Activated naive CD4-positive, alpha-beta T cell treated with anti-CD3 and anti-CD28 coated beads, Interleukin-2, amount 10 ng/mL, durations not matched to agents 7 days and 5 days (primary cell): ENCODE results near the gene NINJ2.
A peak's percentile ranks its signal among the peaks of the same experiment; 100 is the strongest.
"Not testable (repeated sequence)": the region's sequence is repeated elsewhere in the genome, so short reads cannot be mapped to it uniquely, and the experiment has no call there.

Experiments
- CTCF ChIA-PET: fragments of 350-600 bp; sonication (Branson Sonifier 250); formaldehyde crosslinking; loops from one replicate; lab custom pipeline; 2021; ENCODE audit warnings: antibody characterized with exemption; lab: Charles Lee
- DNase-seq: peaks from one replicate; pipeline ENCODE4 v3.0.0-alpha.2; 2020
- H3K27ac Mint-ChIP-seq: one replicate; pipeline ENCODE4 v1.8.0; 2021; ENCODE audit warnings: mild to moderate bottlenecking, moderate library complexity, mixed read lengths
- H3K27me3 Mint-ChIP-seq: one replicate; pipeline ENCODE4 v1.8.0; 2021; ENCODE audit warnings: mild to moderate bottlenecking, mixed read lengths
- H3K36me3 Mint-ChIP-seq: one replicate; pipeline ENCODE4 v1.8.0; 2021; ENCODE audit warnings: mixed read lengths
- H3K4me1 Mint-ChIP-seq: one replicate; pipeline ENCODE4 v1.8.0; 2021; ENCODE audit warnings: mixed read lengths
- H3K4me3 Mint-ChIP-seq: one replicate; pipeline ENCODE4 v1.8.0; 2021; ENCODE audit warnings: mild to moderate bottlenecking, moderate library complexity, mixed read lengths
- H3K9me3 Mint-ChIP-seq: one replicate; pipeline ENCODE4 v1.8.0; 2021; ENCODE audit warnings: mixed read lengths

Gene NINJ2, protein sequence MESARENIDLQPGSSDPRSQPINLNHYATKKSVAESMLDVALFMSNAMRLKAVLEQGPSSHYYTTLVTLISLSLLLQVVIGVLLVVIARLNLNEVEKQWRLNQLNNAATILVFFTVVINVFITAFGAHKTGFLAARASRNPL

DNA sequence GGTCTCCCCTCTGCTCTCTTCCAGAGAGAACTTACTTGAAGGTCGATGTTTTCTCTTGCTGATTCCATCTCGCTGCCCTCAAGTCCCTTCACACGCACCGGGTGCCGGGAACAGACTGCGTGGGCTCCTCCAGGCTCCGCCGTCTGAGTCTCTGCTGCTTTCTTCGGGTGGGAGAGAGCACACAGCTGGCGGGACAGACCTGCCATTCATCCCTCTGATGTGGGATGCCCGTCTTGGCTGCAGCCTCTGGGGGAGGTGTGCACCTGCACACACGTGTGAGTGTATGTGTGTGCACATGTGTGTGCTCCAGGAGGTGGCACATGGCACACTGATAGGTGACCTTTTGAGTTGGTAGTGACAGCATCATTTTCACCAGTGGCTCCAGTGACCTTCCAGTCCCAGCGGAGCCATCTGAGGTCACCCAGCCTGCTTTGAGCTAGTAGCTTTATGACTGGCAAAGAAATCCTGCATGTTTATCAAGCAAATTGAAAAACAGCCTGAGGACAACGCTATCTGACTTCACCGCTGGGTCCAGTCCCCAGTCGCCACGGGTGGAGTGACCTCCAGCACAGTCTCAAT lies at the start of gene NINJ2:
Gene NINJ2, minus strand, starts transcription at position 153 of the 579 bp plus-strand sequence. Its CDS starts 85 bp downstream, at position 68.
- Mint-ChIP-seq H3K4me3 (peak within 1 kb of the TSS; percentile 33), H3K9me3 (no peaks in the 10 kb centered on the region), H3K27ac (peak within 1 kb of the TSS; percentile 46), H3K36me3 (no peaks in the 10 kb centered on the region), H3K27me3 (peaks cover 25% of the 10 kb centered on the region), H3K4me1 (peaks cover 53% of the 10 kb centered on the region)
- CTCF ChIA-PET: interaction anchor here (0.9 to 1.5 kb wide), 5 partner anchors 10 to 91 kb away, joined by 3 to 5 read pairs (median 4); partner anchors contain the start of gene WNK1
- DNase-seq: no peak

- H3K27me3 Mint-ChIP-seq: peaks cover 5% of the 10 kb centered on the region
- no peak overlapping the region for H3K27ac Mint-ChIP-seq
- no peak for DNase-seq
- no peak overlapping the region for H3K4me3 Mint-ChIP-seq
- H3K9me3 Mint-ChIP-seq: peaks cover 4% of the 10 kb centered on the region
- H3K36me3 Mint-ChIP-seq: no peaks in the 10 kb centered on the region
- CTCF ChIA-PET: interaction anchor here (0.6 to 2.7 kb wide), 3 partner anchors 9 to 38 kb away, joined by 3 to 10 read pairs (median 3); no protein-coding TSS in a partner anchor
- H3K4me1 Mint-ChIP-seq: peaks cover 14% of the 10 kb centered on the region
Observed at GRCh38 chr12:712172-712863, 49.1 kb upstream of the NINJ2 start.

GRCh38 chr12:709455-710020 lies 46.3 kb upstream of the NINJ2 start:
- CTCF ChIA-PET: interaction anchor here (0.7 kb wide), 1 partner anchor 82 kb away, joined by 3 read pairs; no protein-coding TSS in a partner anchor
- peaks cover 5% of the 10 kb centered on the region for H3K27me3 Mint-ChIP-seq
- H3K4me1 Mint-ChIP-seq: peaks cover 14% of the 10 kb centered on the region
- no peak for DNase-seq
- no peak overlapping the region for H3K4me3 Mint-ChIP-seq
- no peak overlapping the region for H3K27ac Mint-ChIP-seq
- no peaks in the 10 kb centered on the region for H3K36me3 Mint-ChIP-seq
- peaks cover 4% of the 10 kb centered on the region for H3K9me3 Mint-ChIP-seq

DNA sequence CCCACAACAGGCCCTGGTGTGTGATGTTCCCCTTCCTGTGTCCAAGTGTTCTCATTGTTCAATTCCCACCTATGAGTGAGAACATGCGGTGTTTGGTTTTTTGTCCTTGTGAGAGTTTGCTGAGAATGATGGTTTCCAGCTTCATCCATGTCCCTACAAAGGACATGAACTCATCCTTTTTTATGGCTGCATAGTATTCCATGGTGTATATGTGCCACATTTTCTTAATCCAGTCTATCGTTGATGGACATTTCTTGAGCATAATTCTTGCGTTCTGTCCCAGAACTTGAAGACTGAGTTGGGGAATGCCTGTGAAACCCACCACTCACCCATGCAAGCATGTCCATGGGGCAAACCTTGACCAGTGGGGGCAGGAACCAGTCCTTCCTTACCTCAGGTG lies 44.8 kb upstream of the NINJ2 start:
- H3K27me3 Mint-ChIP-seq, DNase-seq, H3K36me3 Mint-ChIP-seq, H3K9me3 Mint-ChIP-seq, H3K27ac Mint-ChIP-seq, H3K4me3 Mint-ChIP-seq, CTCF ChIA-PET: not testable (repeated sequence)
- peaks cover 14% of the 10 kb centered on the region for H3K4me1 Mint-ChIP-seq

DNA sequence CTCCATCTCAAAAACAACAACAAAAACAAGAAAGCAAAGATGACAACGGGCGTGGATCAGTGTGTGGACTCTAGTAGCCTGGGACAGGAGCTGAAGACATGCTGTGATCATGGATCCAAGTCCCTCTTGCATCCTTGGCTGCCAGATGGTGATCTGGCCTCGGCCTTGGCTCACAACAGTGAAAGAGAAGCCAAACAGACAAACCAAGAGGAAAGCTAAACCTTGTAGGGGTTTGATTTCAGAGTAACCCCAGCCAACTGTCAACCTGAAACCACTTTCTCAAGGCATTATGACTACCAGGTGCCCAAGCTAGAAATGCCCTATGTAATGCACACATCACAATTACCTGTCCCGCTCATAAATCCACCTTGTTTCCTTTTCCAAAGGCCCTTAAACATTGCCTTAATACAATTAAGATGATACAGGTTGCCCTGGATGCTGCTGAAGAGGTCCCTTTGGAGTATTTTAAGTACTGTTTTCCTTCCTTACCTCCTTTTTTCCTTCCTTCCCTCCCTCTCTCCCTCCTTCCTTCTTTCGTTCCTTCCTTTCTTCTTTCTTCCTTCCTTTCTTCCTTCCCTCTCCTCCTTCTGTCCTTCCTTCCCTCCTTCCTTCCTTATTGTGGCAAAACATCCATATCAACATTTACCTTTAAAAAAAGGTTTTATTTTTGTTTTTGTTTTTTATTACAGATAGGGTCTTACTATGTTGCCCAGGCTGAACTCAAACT lies 41.4 kb upstream of the NINJ2 start:
- Mint-ChIP-seq H3K27me3 (peaks cover 5% of the 10 kb centered on the region), H3K9me3 (peaks cover 4% of the 10 kb centered on the region), H3K4me3 (no peak overlapping the region), H3K4me1 (peaks cover 3% of the 10 kb centered on the region), H3K27ac (no peak overlapping the region), H3K36me3 (no peaks in the 10 kb centered on the region)
- no peak for DNase-seq
- CTCF ChIA-PET: no interaction called here

- peaks cover 10% of the 10 kb centered on the region for H3K9me3 Mint-ChIP-seq
- no peak for DNase-seq
- peaks cover 16% of the 10 kb centered on the region for H3K4me1 Mint-ChIP-seq
- H3K36me3 Mint-ChIP-seq: peaks cover 6% of the 10 kb centered on the region
- no peaks in the 10 kb centered on the region for H3K27me3 Mint-ChIP-seq
- CTCF ChIA-PET: no interaction called here
- no peak overlapping the region for H3K4me3 Mint-ChIP-seq
- H3K27ac Mint-ChIP-seq: no peak overlapping the region
Observed at GRCh38 chr12:701896-702539, 38.8 kb upstream of the NINJ2 start.

DNA sequence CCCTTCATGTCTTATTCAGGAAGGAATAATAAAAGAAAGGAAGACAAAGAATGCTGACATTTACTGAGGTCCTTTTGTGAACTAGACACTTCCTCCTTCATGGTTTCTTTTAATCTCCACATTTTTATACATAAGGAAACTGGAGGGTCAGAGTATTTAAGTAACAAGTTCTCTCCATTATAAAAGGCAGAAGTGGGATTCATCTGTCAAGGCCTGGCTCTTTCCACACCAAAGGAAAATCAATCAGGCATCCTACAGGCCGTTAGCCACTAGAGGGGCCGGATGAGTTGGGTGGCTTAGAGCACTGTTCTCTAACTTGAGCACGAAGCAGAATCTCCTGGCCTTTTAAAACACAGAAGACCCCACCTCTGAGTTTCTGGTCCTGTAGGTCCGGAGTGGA lies 36.8 kb upstream of the NINJ2 start:
- Mint-ChIP-seq H3K4me3 (no peak overlapping the region), H3K27me3 (no peaks in the 10 kb centered on the region), H3K36me3 (peaks cover 11% of the 10 kb centered on the region)

DNA sequence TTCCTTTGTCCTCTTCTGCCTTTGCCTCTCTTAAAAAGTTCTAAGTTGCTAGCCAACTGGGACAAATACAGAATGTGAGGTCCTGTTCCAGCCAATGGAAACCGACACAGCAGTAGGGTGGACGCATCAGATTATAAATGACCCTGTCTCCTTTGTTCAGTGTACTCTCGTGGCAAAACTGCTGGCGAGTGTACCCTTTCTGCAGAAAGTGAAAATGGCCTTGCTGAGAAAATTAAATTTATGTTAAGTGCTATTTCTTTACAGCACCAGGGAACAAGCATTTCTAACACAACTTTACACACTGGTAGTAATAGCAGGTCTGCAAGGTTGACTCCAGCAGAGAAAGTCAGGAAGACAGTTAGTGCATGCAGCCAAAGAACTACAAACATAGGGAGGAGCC lies 35.0 kb upstream of the NINJ2 start:
- H3K9me3 Mint-ChIP-seq: peaks cover 17% of the 10 kb centered on the region
- peaks cover 15% of the 10 kb centered on the region for H3K36me3 Mint-ChIP-seq
- H3K27ac Mint-ChIP-seq, DNase-seq, H3K27me3 Mint-ChIP-seq, CTCF ChIA-PET, H3K4me3 Mint-ChIP-seq: not testable (repeated sequence)
- peaks cover 20% of the 10 kb centered on the region for H3K4me1 Mint-ChIP-seq

More for the DNA sequence above, 36.8 kb upstream of the NINJ2 start:
- Mint-ChIP-seq H3K4me1 (peaks cover 24% of the 10 kb centered on the region), H3K9me3 (peaks cover 17% of the 10 kb centered on the region), H3K27ac (no peak overlapping the region)
- CTCF ChIA-PET: interaction anchor here (1.4 kb wide), 1 partner anchor 52 kb away, joined by 3 read pairs; the partner anchor contains the start of gene WNK1
- DNase-seq: no peak

DNA sequence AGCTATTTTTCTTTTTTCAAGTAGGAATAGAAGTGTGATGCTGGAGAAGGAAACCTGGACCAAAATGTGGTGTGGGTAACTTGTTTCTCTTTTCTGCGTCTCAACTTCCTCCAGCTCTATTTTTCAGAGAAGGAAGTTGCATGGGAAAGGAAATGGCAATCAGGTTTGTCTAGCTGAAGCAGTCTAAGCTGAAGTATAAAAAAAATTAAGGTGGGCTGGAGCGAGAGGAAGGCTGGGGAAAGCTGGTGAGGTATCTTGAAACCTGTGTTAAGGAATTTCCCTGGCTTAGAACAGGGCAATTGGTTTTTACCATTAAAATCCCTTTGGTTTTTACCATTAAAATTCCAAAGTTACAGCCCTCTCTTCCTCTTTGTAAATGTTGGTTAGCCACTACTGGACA lies 34.2 kb upstream of the NINJ2 start:
- H3K4me3 Mint-ChIP-seq: no peak overlapping the region
- no peaks in the 10 kb centered on the region for H3K27me3 Mint-ChIP-seq
- peaks cover 15% of the 10 kb centered on the region for H3K36me3 Mint-ChIP-seq
- no peak for DNase-seq
- CTCF ChIA-PET: no interaction called here
- H3K4me1 Mint-ChIP-seq: peaks cover 20% of the 10 kb centered on the region
- peak overlapping the region; percentile 3 for H3K27ac Mint-ChIP-seq
- peaks cover 17% of the 10 kb centered on the region for H3K9me3 Mint-ChIP-seq

- Mint-ChIP-seq H3K27me3 (no peaks in the 10 kb centered on the region), H3K4me1 (peaks cover 20% of the 10 kb centered on the region), H3K36me3 (peaks cover 15% of the 10 kb centered on the region), H3K27ac (no peak overlapping the region), H3K4me3 (no peak overlapping the region), H3K9me3 (peaks cover 17% of the 10 kb centered on the region)
- CTCF ChIA-PET: interaction anchor here (1.2 kb wide), 1 partner anchor 8 kb away, joined by 3 read pairs; no protein-coding TSS in a partner anchor
- no peak for DNase-seq
Observed at GRCh38 chr12:694734-695503, 31.7 kb upstream of the NINJ2 start.

- CTCF ChIA-PET: interaction anchor here (1.2 kb wide), 1 partner anchor 9 kb away, joined by 3 read pairs; no protein-coding TSS in a partner anchor
Observed at GRCh38 chr12:693934-694533, 30.8 kb upstream of the NINJ2 start.

GRCh38 chr12:692274-692673 lies 29.0 kb upstream of the NINJ2 start:
- peaks cover 10% of the 10 kb centered on the region for H3K36me3 Mint-ChIP-seq
- H3K27ac Mint-ChIP-seq: no peak overlapping the region
- no peak for DNase-seq
- peaks cover 10% of the 10 kb centered on the region for H3K4me1 Mint-ChIP-seq
- H3K9me3 Mint-ChIP-seq: peaks cover 7% of the 10 kb centered on the region
- H3K27me3 Mint-ChIP-seq: no peaks in the 10 kb centered on the region
- CTCF ChIA-PET: no interaction called here
- no peak overlapping the region for H3K4me3 Mint-ChIP-seq

More at GRCh38 chr12:693934-694533, 30.8 kb upstream of the NINJ2 start:
- Mint-ChIP-seq H3K36me3 (peaks cover 15% of the 10 kb centered on the region), H3K27ac (no peak overlapping the region), H3K9me3 (peaks cover 15% of the 10 kb centered on the region), H3K4me3 (no peak overlapping the region), H3K4me1 (peaks cover 20% of the 10 kb centered on the region), H3K27me3 (no peaks in the 10 kb centered on the region)
- no peak for DNase-seq
